C4-2B (cell line): ENCODE measurements around the gene SEMA4D.

Experiments
- CTCF ChIP-seq: fragments of 450-650 bp; conservative IDR thresholded peaks from 2 replicates; pipeline ENCODE4 v1.5.1; 2017; ENCODE audit warnings: mild to moderate bottlenecking
- ZFX ChIP-seq: fragments of 450-650 bp; IDR thresholded peaks from 2 replicates; pipeline ENCODE4 v1.6.1; 2017

GRCh38 chr9:89444274-89444673 is 53.6 kb downstream of the SEMA4D start:
- TF ChIP-seq CTCF (no peak), ZFX (no peak)
